ENCODE data around the gene ABCA2.

GRCh38 chr9:136971746-136972145 lies 56.3 kb downstream of the ABCA2 start:
- TF ChIP-seq POLR2A (IDR thresholded peaks at IDR 0.05; ENCODE audit: low read depth, low read length) (no peak), TAF1 (IDR thresholded peaks at IDR 0.05; ENCODE audit: borderline replicate concordance, low read depth, low read length) (no peak)
